Right atrium auricular region (tissue), 2 donors: Measurements from ENCODE around the gene G6PC1. TPM values are rescaled to one million over a fixed set of nuclear protein-coding genes. Genes with fewer than 3 reads are reported as not detected.
"Not testable (repeated sequence)": the region's sequence is repeated elsewhere in the genome, so short reads cannot be mapped to it uniquely, and the experiment has no call there.

Source experiments
- DNase-seq: peaks from one replicate; pipeline ENCODE4 v3.0.0-alpha.2; 2019; ENCODE audit warnings: low spot score
- H3K27ac ChIP-seq, 2 donors: fragments of 200-600 bp; sonication (generic); 1 replicate in 1 of 2; 2 replicates in 1 of 2; pipeline ENCODE4 v1.5.1; 2016 to 2019
- H3K27me3 ChIP-seq, 2 donors: fragments of 200-600 bp; sonication (generic); one replicate each; pipeline versions ENCODE4 v1.5.1 to v1.6.0; 2017 to 2019
- H3K36me3 ChIP-seq: fragments of 200-600 bp; sonication (generic); one replicate; pipeline ENCODE4 v1.5.1; 2016
- H3K4me1 ChIP-seq, 2 donors: fragments of 200-600 bp; sonication (generic); one replicate each; pipeline versions ENCODE4 v1.5.1 to v1.6.0; 2017 to 2019
- H3K4me3 ChIP-seq, 2 donors: fragments of 200-600 bp; sonication (generic); 1 replicate in 1 of 2; 2 replicates in 1 of 2; pipeline ENCODE4 v1.5.1; 2017 to 2019; ENCODE audit warnings: mild to moderate bottlenecking in 1 of 2, moderate library complexity in 1 of 2
- H3K9me3 ChIP-seq, 2 donors: fragments of 200-600 bp; sonication (generic); one replicate each; pipeline ENCODE4 v1.5.1; 2019
- CTCF ChIP-seq, 2 donors: fragments of 200-600 bp; sonication (generic); IDR thresholded peaks; one replicate each; pipeline ENCODE4 v1.5.1; 2019; ENCODE audit warnings: antibody characterized with exemption in 2 of 2
- total RNA-seq, 2 donors: library from RNA; depleted of rRNA; stranded (reverse); fragments of >200 nt; gene quantifications; one replicate each; pipeline ENCODE4 v1.1.0, GENCODE V29; 2016

The G6PC1 gene
- total RNA-seq, 2 donors from 2014 or later: not detected

GRCh38 chr17:42918902-42919521 is 18.4 kb downstream of the G6PC1 start:
- no peaks in the 10 kb centered on the region for H3K9me3 ChIP-seq
- H3K36me3 ChIP-seq: no peaks in the 10 kb centered on the region
- H3K27me3 ChIP-seq: no peaks in the 10 kb centered on the region
- no peak overlapping the region for H3K4me3 ChIP-seq
- no peak for TF ChIP-seq CTCF (IDR thresholded peaks at IDR 0.05)
- peaks cover 0 to 22% of the 10 kb centered on the region in 2 donors for H3K4me1 ChIP-seq
- H3K27ac ChIP-seq: no peak overlapping the region
- no peak for DNase-seq

GRCh38 chr17:42919522-42920077 is 19.0 kb downstream of the G6PC1 start:
- H3K9me3 ChIP-seq, DNase-seq, H3K36me3 ChIP-seq, H3K27ac ChIP-seq, H3K4me3 ChIP-seq, H3K27me3 ChIP-seq: not testable (repeated sequence)
- H3K4me1 ChIP-seq: peaks cover 0 to 22% of the 10 kb centered on the region in 2 donors

- H3K9me3 ChIP-seq: no peaks in the 10 kb centered on the region
- DNase-seq: no peak
- no peak overlapping the region for H3K4me3 ChIP-seq
- no peak for TF ChIP-seq CTCF (IDR thresholded peaks at IDR 0.05)
- no peak overlapping the region for H3K27ac ChIP-seq
- peaks cover 0 to 22% of the 10 kb centered on the region in 2 donors for H3K4me1 ChIP-seq
- no peaks in the 10 kb centered on the region for H3K36me3 ChIP-seq
- no peaks in the 10 kb centered on the region for H3K27me3 ChIP-seq
Observed at GRCh38 chr17:42920106-42920900, 19.7 kb downstream of the G6PC1 start.

GRCh38 chr17:42920922-42921321 is 20.3 kb downstream of the G6PC1 start:
- TF ChIP-seq CTCF (IDR thresholded peaks at IDR 0.05): no peak
- H3K27me3 ChIP-seq: no peaks in the 10 kb centered on the region
- peaks cover 0 to 22% of the 10 kb centered on the region in 2 donors for H3K4me1 ChIP-seq
- no peak for DNase-seq
- no peaks in the 10 kb centered on the region for H3K36me3 ChIP-seq
- H3K9me3 ChIP-seq: no peaks in the 10 kb centered on the region
- H3K27ac ChIP-seq: peak overlapping the region in 1 of 2 donors; percentile 24
- H3K4me3 ChIP-seq: no peak overlapping the region

GRCh38 chr17:42922294-42922693 is 21.7 kb downstream of the G6PC1 start:
- no peaks in the 10 kb centered on the region for H3K9me3 ChIP-seq
- H3K4me3 ChIP-seq: no peak overlapping the region
- no peaks in the 10 kb centered on the region for H3K27me3 ChIP-seq
- TF ChIP-seq CTCF (IDR thresholded peaks at IDR 0.05): no peak
- DNase-seq: no peak
- no peak overlapping the region for H3K27ac ChIP-seq
- no peaks in the 10 kb centered on the region for H3K36me3 ChIP-seq
- H3K4me1 ChIP-seq: peaks cover 0 to 22% of the 10 kb centered on the region in 2 donors

GRCh38 chr17:42923472-42923871 is 22.9 kb downstream of the G6PC1 start:
- not testable (repeated sequence) for DNase-seq, H3K27me3 ChIP-seq, H3K9me3 ChIP-seq, H3K27ac ChIP-seq, H3K4me3 ChIP-seq, H3K36me3 ChIP-seq
- H3K4me1 ChIP-seq: peaks cover 0 to 22% of the 10 kb centered on the region in 2 donors
